ENCODE data around the gene ROBO4.

Gene ROBO4

DNA sequence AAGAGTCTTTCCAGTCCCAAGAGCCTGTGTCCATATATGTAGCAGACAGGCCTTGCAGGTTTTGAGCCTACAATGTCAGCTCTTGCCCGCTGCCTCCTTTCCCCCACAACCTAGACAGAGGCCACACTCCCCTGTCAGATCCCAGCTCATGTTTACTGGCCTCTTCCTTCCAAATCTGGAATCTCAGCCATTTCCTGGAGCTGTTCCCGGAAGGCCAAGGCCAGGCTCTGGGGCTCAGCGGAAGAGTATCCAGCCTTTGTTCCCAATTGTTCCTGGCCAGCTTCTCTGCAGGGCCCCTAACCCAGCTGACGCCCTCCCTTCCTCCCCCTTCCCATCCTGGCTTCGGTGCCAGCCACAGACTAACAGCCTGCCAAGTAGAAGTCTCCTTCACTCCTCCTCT, 1.0 kb upstream of the ROBO4 start:
- TF ChIP-seq SUZ12 (IDR thresholded peaks at IDR 0.05; ENCODE audit: extremely low read depth, insufficient read depth, insufficient read length), result no peak
- TF ChIP-seq ZNF274 (IDR thresholded peaks at IDR 0.05; ENCODE audit: low read depth, low read length), result no peak
- no peak for TF ChIP-seq YY1 (IDR thresholded peaks at IDR 0.05; ENCODE audit: insufficient read depth, insufficient read length)
- Histone ChIP-seq H3K9me3 (ENCODE audit: insufficient read depth, low read length) (no peaks in the 10 kb centered on the region), H3K4me3 (ENCODE audit: insufficient read length, low read depth) (no peak overlapping the region), H3K36me3 (ENCODE audit: insufficient read depth, insufficient read length, low read length) (no peaks in the 10 kb centered on the region), H3K9ac (ENCODE audit: insufficient read length, low read depth) (no peak overlapping the region), H3K27me3 (ENCODE audit: insufficient read depth, insufficient read length) (no peaks in the 10 kb centered on the region), H3K4me1 (ENCODE audit: insufficient read depth, insufficient read length) (peaks cover 7% of the 10 kb centered on the region)
- DNase-seq (ENCODE audit: low read depth, low spot score), result peak; percentile 32

DNA sequence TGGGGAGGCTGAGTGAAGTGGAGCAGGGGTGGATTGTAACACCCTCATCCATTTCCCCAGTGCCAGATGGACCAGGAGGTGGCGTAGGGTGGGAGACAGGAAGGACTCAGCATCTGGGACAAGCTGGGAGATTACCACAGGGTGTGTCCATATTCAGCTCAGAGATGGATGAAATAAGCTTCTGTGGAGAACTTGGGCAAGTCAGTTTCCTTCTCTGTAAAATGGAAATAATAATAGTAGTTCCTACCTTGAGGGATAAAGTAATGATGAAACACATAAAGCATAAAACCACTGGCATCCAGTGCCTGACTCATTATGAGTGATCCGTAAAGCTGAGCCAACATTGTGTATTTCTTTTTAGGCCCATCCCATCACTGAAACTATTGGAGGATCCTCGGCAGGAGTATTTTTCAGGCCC, 607 bp upstream of the ROBO4 start:
- Histone ChIP-seq H3K4me3 (ENCODE audit: insufficient read length, low read depth) (no peak overlapping the region), H3K27me3 (ENCODE audit: insufficient read depth, insufficient read length) (no peaks in the 10 kb centered on the region), H3K4me1 (ENCODE audit: insufficient read depth, insufficient read length) (peaks cover 7% of the 10 kb centered on the region), H3K9me3 (ENCODE audit: insufficient read depth, low read length) (no peaks in the 10 kb centered on the region), H3K9ac (ENCODE audit: insufficient read length, low read depth) (no peak overlapping the region), H3K36me3 (ENCODE audit: insufficient read depth, insufficient read length, low read length) (no peaks in the 10 kb centered on the region)
- DNase-seq (ENCODE audit: low read depth, low spot score), result no peak
- TF ChIP-seq ZNF274 (IDR thresholded peaks at IDR 0.05; ENCODE audit: low read depth, low read length) (no peak), SUZ12 (IDR thresholded peaks at IDR 0.05; ENCODE audit: extremely low read depth, insufficient read depth, insufficient read length) (no peak), YY1 (IDR thresholded peaks at IDR 0.05; ENCODE audit: insufficient read depth, insufficient read length) (no peak)

DNA sequence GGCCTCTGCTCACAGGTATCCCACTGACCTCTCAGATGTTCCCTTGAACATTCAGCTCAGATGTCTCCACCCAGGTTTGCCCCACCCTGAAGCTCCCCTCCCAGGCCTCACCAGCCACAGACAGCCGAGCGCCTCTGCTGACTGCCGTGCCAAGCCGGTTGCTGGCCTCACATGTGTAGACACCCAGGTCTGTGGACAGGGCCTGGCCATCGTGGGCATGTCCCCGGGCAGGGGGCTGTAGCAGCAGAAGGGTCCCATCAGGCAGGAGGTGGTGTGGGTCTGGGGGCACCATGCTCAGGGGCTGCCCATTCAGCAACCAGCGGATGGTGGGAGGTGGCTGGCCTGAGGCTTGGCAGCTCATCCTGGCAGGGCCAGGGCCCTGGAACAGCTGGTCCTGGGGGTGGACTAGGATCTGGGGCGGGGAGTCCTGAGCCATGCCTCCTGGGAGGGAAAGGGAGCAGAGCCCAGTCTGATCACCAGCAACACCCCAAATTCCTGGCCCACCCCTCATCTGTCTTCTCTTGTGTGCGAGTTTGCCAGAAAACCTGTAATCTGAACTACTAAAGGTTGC, 759 bp downstream of the ROBO4 start:
- H3K36me3 ChIP-seq (ENCODE audit: insufficient read depth, insufficient read length, low read length), result no peaks in the 10 kb centered on the region
- H3K9me3 ChIP-seq (ENCODE audit: insufficient read depth, low read length), result no peaks in the 10 kb centered on the region
- no peak for TF ChIP-seq SUZ12 (IDR thresholded peaks at IDR 0.05; ENCODE audit: extremely low read depth, insufficient read depth, insufficient read length)
- TF ChIP-seq YY1 (IDR thresholded peaks at IDR 0.05; ENCODE audit: insufficient read depth, insufficient read length), result no peak
- TF ChIP-seq ZNF274 (IDR thresholded peaks at IDR 0.05; ENCODE audit: low read depth, low read length), result no peak
- H3K4me1 ChIP-seq (ENCODE audit: insufficient read depth, insufficient read length), result peaks cover 7% of the 10 kb centered on the region
- no peak for DNase-seq (ENCODE audit: low read depth, low spot score)
- H3K4me3 ChIP-seq (ENCODE audit: insufficient read length, low read depth), result no peak overlapping the region
- no peak overlapping the region for H3K9ac ChIP-seq (ENCODE audit: insufficient read length, low read depth)
- no peaks in the 10 kb centered on the region for H3K27me3 ChIP-seq (ENCODE audit: insufficient read depth, insufficient read length)

DNA sequence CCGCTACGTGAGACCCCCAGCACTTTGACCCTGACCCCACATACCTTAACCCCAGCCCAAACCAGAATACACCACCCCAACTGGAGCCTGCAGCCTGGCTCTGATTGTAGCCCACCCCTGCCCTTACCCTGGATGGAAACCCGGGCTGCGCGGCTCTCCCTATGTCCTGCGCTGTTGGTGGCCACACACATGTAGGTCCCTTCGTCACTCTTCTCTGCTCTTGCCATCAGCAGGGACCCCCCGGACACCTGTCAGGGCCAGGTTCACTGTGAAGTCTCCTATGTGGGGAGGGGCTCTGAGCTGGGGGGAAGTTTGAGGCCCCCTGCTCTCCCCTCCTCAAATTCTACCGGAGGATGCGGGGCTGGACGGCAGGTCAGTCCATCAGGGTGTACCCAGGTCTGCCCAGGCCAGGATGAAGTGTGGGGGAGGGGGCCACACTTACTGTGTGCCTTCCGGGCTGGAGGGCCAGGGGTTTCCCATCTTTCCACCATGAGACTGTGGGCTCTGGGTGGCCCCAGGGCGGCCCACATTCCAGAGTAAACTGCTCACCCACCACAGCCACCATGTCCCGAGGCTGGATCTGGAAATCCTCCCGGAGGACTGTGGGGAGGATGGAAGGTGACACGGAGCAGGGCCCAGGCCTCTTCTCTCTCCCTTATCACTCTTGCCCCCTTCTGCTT, 1.5 kb downstream of the ROBO4 start:
- no peaks in the 10 kb centered on the region for H3K36me3 ChIP-seq (ENCODE audit: insufficient read depth, insufficient read length, low read length)
- H3K9ac ChIP-seq (ENCODE audit: insufficient read length, low read depth), result no peak overlapping the region
- H3K4me1 ChIP-seq (ENCODE audit: insufficient read depth, insufficient read length), result peaks cover 7% of the 10 kb centered on the region
- no peak for DNase-seq (ENCODE audit: low read depth, low spot score)
- no peak overlapping the region for H3K4me3 ChIP-seq (ENCODE audit: insufficient read length, low read depth)
- no peaks in the 10 kb centered on the region for H3K27me3 ChIP-seq (ENCODE audit: insufficient read depth, insufficient read length)
- no peaks in the 10 kb centered on the region for H3K9me3 ChIP-seq (ENCODE audit: insufficient read depth, low read length)
- TF ChIP-seq ZNF274 (IDR thresholded peaks at IDR 0.05; ENCODE audit: low read depth, low read length) (no peak), SUZ12 (IDR thresholded peaks at IDR 0.05; ENCODE audit: extremely low read depth, insufficient read depth, insufficient read length) (no peak), YY1 (IDR thresholded peaks at IDR 0.05; ENCODE audit: insufficient read depth, insufficient read length) (no peak)

DNA sequence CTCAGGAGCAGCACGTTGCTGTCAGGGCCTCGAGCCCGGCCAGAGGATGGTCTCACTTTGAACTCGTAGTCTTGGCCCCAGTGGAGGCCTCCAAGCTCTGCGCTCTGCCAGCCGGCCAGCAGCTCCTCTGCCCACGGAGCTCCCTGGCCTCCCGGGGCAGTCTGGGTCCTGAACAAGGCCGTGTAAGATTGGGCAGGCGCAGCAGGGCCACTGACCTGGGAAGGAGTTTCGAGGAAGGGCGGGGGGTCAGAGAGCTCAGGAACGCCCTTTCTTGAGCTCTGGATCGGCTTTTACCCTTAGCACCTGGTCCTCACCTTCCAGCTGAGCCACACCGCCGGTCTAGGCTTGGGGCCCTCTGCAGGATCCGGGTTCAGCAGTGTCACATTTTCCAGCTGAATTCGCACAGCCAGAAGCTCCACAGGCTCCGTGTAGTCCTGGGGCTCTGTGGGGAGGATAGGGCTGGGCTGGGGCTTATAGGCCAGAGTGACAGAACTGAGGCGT, 2.1 kb downstream of the ROBO4 start:
- H3K27me3 ChIP-seq (ENCODE audit: insufficient read depth, insufficient read length), result no peaks in the 10 kb centered on the region
- DNase-seq (ENCODE audit: low read depth, low spot score), result no peak
- peaks cover 10% of the 10 kb centered on the region for H3K4me1 ChIP-seq (ENCODE audit: insufficient read depth, insufficient read length)
- H3K9me3 ChIP-seq (ENCODE audit: insufficient read depth, low read length), result no peaks in the 10 kb centered on the region
- TF ChIP-seq YY1 (IDR thresholded peaks at IDR 0.05; ENCODE audit: insufficient read depth, insufficient read length) (no peak), SUZ12 (IDR thresholded peaks at IDR 0.05; ENCODE audit: extremely low read depth, insufficient read depth, insufficient read length) (no peak), ZNF274 (IDR thresholded peaks at IDR 0.05; ENCODE audit: low read depth, low read length) (no peak)
- H3K36me3 ChIP-seq (ENCODE audit: insufficient read depth, insufficient read length, low read length), result no peaks in the 10 kb centered on the region
- no peak overlapping the region for H3K9ac ChIP-seq (ENCODE audit: insufficient read length, low read depth)
- no peak overlapping the region for H3K4me3 ChIP-seq (ENCODE audit: insufficient read length, low read depth)

DNA sequence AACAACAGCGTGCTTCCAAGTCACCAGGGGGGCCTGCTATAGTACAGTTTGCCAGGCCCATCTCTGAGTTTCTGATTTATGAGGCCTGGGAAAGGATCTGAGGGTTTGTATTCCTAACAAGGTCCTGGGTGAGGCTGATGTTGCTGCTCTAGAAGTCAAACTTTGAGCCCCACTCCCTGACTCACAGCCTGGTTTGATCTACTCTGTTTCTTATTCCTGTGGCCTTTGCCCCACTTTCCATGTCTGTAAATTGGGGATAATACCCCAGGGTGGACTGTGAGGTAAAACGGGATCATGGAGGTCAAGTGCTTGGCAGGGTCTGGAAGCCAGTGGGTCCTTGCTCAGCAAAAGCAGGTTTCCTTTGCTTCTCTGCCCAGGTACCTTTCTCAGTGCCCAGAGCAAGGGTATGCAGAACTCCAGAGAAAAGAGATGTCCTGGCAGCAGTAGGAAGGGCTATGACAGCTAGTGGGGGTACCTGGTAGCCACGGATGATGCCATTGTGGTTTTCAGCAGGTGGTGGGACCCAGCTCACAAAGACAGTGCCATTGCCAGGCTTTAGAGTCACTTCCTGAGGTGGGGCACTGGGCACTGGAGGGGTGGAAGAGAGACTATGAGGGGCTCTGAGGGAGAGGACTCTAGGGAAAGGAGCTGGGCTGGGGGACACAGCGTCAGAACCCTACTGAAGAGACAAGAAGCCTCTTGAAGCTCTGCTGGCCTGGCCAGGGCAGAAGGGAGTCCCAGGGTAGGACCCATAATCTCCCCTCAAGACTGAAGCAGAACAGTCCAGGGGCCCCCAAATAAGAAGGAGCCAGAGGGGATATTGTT, 2.8 kb downstream of the ROBO4 start:
- TF ChIP-seq SUZ12 (IDR thresholded peaks at IDR 0.05; ENCODE audit: extremely low read depth, insufficient read depth, insufficient read length) (no peak), YY1 (IDR thresholded peaks at IDR 0.05; ENCODE audit: insufficient read depth, insufficient read length) (no peak), ZNF274 (IDR thresholded peaks at IDR 0.05; ENCODE audit: low read depth, low read length) (no peak)
- Histone ChIP-seq H3K9ac (ENCODE audit: insufficient read length, low read depth) (no peak overlapping the region), H3K27me3 (ENCODE audit: insufficient read depth, insufficient read length) (no peaks in the 10 kb centered on the region), H3K36me3 (ENCODE audit: insufficient read depth, insufficient read length, low read length) (no peaks in the 10 kb centered on the region), H3K4me3 (ENCODE audit: insufficient read length, low read depth) (no peak overlapping the region), H3K4me1 (ENCODE audit: insufficient read depth, insufficient read length) (peaks cover 7% of the 10 kb centered on the region), H3K9me3 (ENCODE audit: insufficient read depth, low read length) (no peaks in the 10 kb centered on the region)
- DNase-seq (ENCODE audit: low read depth, low spot score), result no peak
